PC-3 (cell line): ENCODE data around the gene ZNF625.

Experiments used
- CTCF ChIP-seq: fragments of 300-600 bp; sonication (generic); conservative IDR thresholded peaks from 2 replicates; pipeline ENCODE4 v1.5.1; 2017; ENCODE audit warnings: antibody characterized with exemption, low read depth, mild to moderate bottlenecking, low read length
- EZH2 ChIP-seq: fragments of 300-600 bp; sonication (generic); IDR thresholded peaks from one replicate; pipeline ENCODE4 v1.6.1; 2017; ENCODE audit warnings: antibody characterized with exemption, mild to moderate bottlenecking, low read length; ENCODE audit not compliant: unreplicated experiment

- no peak for TF ChIP-seq CTCF
- TF ChIP-seq EZH2: no peak
These were observed 15.2 kb downstream of the ZNF625 start for GRCh38 chr19:12141405-12141736.
